ENCODE data around the gene AFAP1. TPM values are rescaled to one million over a fixed set of nuclear protein-coding genes. Genes with fewer than 3 reads are reported as not detected.
A peak's percentile ranks its signal among the peaks of the same experiment; 100 is the strongest.

Gene AFAP1
- total RNA-seq, 1 experiment from 2014 or later = 11.3 TPM

DNA sequence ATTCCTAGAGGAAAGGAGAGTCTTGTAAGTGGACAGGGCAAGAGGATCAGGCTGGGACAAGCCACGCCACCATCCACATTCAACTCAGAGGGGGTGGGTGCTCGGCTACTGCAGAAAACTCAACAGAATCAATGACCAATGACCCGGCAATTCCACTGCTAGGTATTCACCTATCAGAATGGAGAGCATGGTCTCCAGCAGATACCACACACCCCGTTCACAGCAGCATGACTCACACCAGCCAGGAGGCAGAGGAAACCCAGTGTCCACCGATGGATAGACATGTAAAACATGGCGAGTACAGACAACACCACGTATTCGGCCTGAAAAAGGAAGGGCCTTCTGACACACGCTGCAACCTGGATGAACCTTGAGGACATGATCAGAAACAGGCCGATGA, 175.9 kb downstream of the AFAP1 start:
- no peak for DNase-seq
- no peaks in the 10 kb centered on the region; the same call in none of the 2 replicates for H3K36me3 ChIP-seq (replicated peaks; ENCODE audit: control insufficient read depth, insufficient read depth, low read length)
- no peaks in the 10 kb centered on the region for H3K27me3 ChIP-seq (ENCODE audit: control insufficient read depth, insufficient read depth, low read length)
- no peak overlapping the region for H3K4me3 ChIP-seq (ENCODE audit: insufficient read depth, low read depth, low read length)

DNA sequence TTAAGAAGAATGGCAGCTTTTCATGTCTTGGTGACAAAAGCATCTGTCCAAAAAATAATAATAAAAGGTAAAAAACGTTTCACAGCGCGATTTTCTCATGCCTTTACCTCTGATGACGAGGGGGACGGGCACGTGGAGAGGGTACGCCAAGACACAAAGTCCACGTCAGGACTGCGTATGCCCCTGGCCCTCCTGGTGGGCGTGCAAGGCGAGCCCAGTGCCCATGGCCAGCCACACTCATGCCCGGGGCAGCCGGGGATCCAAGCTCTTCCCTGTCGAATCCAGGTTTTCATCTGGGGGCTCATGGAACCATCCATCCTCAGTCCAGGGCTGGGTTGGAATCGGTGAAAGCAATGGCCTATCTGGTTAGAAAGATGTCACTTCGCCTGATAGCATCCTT, 176.6 kb downstream of the AFAP1 start:
- Histone ChIP-seq H3K4me3 (ENCODE audit: insufficient read depth, low read depth, low read length) (no peak overlapping the region), H3K27me3 (ENCODE audit: control insufficient read depth, insufficient read depth, low read length) (no peaks in the 10 kb centered on the region), H3K36me3 (replicated peaks; ENCODE audit: control insufficient read depth, insufficient read depth, low read length) (no peaks in the 10 kb centered on the region; the same call in none of the 2 replicates)
- no peak for DNase-seq

GRCh38 chr4:7762376-7763030, 177.2 kb downstream of the AFAP1 start:
- H3K27me3 ChIP-seq (ENCODE audit: control insufficient read depth, insufficient read depth, low read length) = no peaks in the 10 kb centered on the region
- H3K36me3 ChIP-seq (replicated peaks; ENCODE audit: control insufficient read depth, insufficient read depth, low read length) = no peaks in the 10 kb centered on the region; the same call in none of the 2 replicates
- DNase-seq = no peak
- no peak overlapping the region for H3K4me3 ChIP-seq (ENCODE audit: insufficient read depth, low read depth, low read length)

DNA sequence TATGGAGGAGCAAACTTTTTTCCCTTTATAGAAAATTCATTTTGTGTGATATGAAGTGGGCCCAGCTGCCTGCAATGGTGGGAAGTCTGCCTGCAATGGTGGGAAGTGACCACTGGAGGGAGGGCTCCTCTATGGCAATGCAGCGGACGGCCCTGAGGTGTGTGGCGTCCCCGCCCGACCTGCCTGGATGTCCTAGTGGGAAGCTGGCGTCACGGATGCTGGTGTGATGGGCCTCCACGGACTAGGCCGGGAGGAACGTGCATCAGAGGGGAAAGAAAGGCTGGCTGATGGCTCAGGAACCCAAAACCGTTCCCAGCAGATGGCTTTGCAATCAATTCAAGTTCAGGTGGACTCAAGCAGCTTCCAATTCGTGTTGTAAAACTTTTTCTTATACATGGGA, 177.9 kb downstream of the AFAP1 start:
- Histone ChIP-seq H3K27me3 (ENCODE audit: control insufficient read depth, insufficient read depth, low read length) (no peaks in the 10 kb centered on the region), H3K4me3 (ENCODE audit: insufficient read depth, low read depth, low read length) (no peak overlapping the region), H3K36me3 (replicated peaks; ENCODE audit: control insufficient read depth, insufficient read depth, low read length) (no peaks in the 10 kb centered on the region; the same call in none of the 2 replicates)
- DNase-seq = peak; percentile 94

GRCh38 chr4:7761312-7761711, 178.3 kb downstream of the AFAP1 start:
- no peaks in the 10 kb centered on the region; the same call in none of the 2 replicates for H3K36me3 ChIP-seq (replicated peaks; ENCODE audit: control insufficient read depth, insufficient read depth, low read length)
- H3K4me3 ChIP-seq (ENCODE audit: insufficient read depth, low read depth, low read length) = no peak overlapping the region
- no peaks in the 10 kb centered on the region for H3K27me3 ChIP-seq (ENCODE audit: control insufficient read depth, insufficient read depth, low read length)
- DNase-seq = no peak

GRCh38 chr4:7760706-7761105, 179.0 kb downstream of the AFAP1 start:
- no peaks in the 10 kb centered on the region for H3K27me3 ChIP-seq (ENCODE audit: control insufficient read depth, insufficient read depth, low read length)
- no peaks in the 10 kb centered on the region; the same call in none of the 2 replicates for H3K36me3 ChIP-seq (replicated peaks; ENCODE audit: control insufficient read depth, insufficient read depth, low read length)
- no peak for DNase-seq
- H3K4me3 ChIP-seq (ENCODE audit: insufficient read depth, low read depth, low read length) = no peak overlapping the region

- no peaks in the 10 kb centered on the region for H3K27me3 ChIP-seq (ENCODE audit: control insufficient read depth, insufficient read depth, low read length)
- no peak overlapping the region for H3K4me3 ChIP-seq (ENCODE audit: insufficient read depth, low read depth, low read length)
- H3K36me3 ChIP-seq (replicated peaks; ENCODE audit: control insufficient read depth, insufficient read depth, low read length) = no peaks in the 10 kb centered on the region; the same call in none of the 2 replicates
- no peak for DNase-seq
Measured at GRCh38 chr4:7760228-7760627, 179.4 kb downstream of the AFAP1 start.

DNA sequence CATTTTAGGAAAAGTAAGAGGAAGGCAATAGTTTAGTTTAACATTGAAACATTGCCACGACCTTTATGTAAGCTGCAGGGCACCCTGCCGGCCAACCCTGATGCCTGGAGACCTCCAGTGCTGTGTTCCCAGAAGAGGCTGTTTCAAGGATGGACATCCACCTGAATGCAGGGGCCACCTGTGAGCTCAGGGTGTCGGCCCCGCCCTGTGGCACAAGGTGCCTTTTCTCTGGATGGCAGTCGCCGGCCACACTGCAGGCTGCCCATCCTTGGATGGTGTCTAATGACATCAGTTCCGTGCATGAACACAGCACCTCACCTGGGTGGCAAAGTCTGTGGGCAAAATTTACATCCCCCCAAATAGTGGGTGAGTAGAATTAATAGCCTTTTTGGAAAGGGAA, 180.0 kb downstream of the AFAP1 start:
- no peaks in the 10 kb centered on the region for H3K27me3 ChIP-seq (ENCODE audit: control insufficient read depth, insufficient read depth, low read length)
- DNase-seq = no peak
- no peak overlapping the region for H3K4me3 ChIP-seq (ENCODE audit: insufficient read depth, low read depth, low read length)
- no peaks in the 10 kb centered on the region; the same call in none of the 2 replicates for H3K36me3 ChIP-seq (replicated peaks; ENCODE audit: control insufficient read depth, insufficient read depth, low read length)

GRCh38 chr4:7759216-7759615, 180.4 kb downstream of the AFAP1 start:
- H3K27me3 ChIP-seq (ENCODE audit: control insufficient read depth, insufficient read depth, low read length) = no peaks in the 10 kb centered on the region
- no peaks in the 10 kb centered on the region; the same call in none of the 2 replicates for H3K36me3 ChIP-seq (replicated peaks; ENCODE audit: control insufficient read depth, insufficient read depth, low read length)

GRCh38 chr4:7758476-7758875, 181.2 kb downstream of the AFAP1 start:
- Histone ChIP-seq H3K4me3 (ENCODE audit: insufficient read depth, low read depth, low read length) (no peak overlapping the region), H3K36me3 (replicated peaks; ENCODE audit: control insufficient read depth, insufficient read depth, low read length) (no peaks in the 10 kb centered on the region; the same call in none of the 2 replicates), H3K27me3 (ENCODE audit: control insufficient read depth, insufficient read depth, low read length) (no peaks in the 10 kb centered on the region)
- DNase-seq = no peak

More at GRCh38 chr4:7759216-7759615, 180.4 kb downstream of the AFAP1 start:
- no peak for DNase-seq
- H3K4me3 ChIP-seq (ENCODE audit: insufficient read depth, low read depth, low read length) = no peak overlapping the region

GRCh38 chr4:7757501-7758471, 181.9 kb downstream of the AFAP1 start:
- no peak for DNase-seq
- Histone ChIP-seq H3K4me3 (ENCODE audit: insufficient read depth, low read depth, low read length) (no peak overlapping the region), H3K36me3 (replicated peaks; ENCODE audit: control insufficient read depth, insufficient read depth, low read length) (no peaks in the 10 kb centered on the region; the same call in none of the 2 replicates), H3K27me3 (ENCODE audit: control insufficient read depth, insufficient read depth, low read length) (no peaks in the 10 kb centered on the region)

GRCh38 chr4:7756561-7757355, 182.9 kb downstream of the AFAP1 start:
- no peaks in the 10 kb centered on the region; the same call in none of the 2 replicates for H3K36me3 ChIP-seq (replicated peaks; ENCODE audit: control insufficient read depth, insufficient read depth, low read length)
- H3K27me3 ChIP-seq (ENCODE audit: control insufficient read depth, insufficient read depth, low read length) = no peaks in the 10 kb centered on the region

DNA sequence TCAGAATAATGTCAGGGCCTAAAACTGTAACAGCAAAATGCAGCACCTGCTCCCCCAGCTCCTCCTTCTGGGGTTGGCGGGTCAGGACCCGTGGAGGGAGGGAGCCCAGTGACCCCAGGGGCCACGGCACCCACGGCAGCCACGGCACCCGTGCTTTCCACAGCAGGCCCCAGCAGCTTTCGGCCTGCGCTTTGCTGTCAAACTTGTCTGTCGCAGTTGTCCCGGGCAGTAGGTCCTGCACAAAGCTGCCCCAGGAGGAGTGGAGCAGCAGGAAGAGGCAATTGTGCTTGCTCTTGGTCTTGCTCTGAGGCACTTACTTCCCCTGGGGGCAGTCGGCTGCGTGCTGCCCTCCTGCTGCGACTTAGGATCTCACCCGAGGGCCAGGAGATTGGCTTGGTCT, 183.6 kb downstream of the AFAP1 start:
- Histone ChIP-seq H3K27me3 (ENCODE audit: control insufficient read depth, insufficient read depth, low read length) (no peaks in the 10 kb centered on the region), H3K36me3 (replicated peaks; ENCODE audit: control insufficient read depth, insufficient read depth, low read length) (no peaks in the 10 kb centered on the region), H3K4me3 (ENCODE audit: insufficient read depth, low read depth, low read length) (no peak overlapping the region)
- no peak for DNase-seq

More at GRCh38 chr4:7756561-7757355, 182.9 kb downstream of the AFAP1 start:
- H3K4me3 ChIP-seq (ENCODE audit: insufficient read depth, low read depth, low read length) = no peak overlapping the region
- DNase-seq = no peak

DNA sequence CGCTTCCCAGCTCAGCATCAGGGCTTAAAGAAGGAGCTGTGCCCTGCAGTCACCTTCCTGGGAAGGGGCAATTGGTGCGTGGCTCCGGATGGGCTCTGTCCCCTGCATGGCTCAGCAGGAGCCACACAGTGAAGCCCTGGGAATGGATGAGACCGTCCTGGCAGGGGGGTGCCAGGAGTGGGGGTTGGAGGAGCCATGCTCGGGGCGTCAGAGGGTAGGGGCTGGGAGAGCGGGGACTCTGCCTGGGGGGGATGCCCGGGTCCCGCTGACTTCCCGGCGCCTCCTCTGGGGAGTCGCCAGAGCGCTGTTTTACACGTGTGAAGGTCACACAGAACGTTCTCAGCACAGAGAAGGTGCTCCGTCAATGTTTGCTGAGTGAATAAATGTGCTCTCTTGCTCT, 184.1 kb downstream of the AFAP1 start:
- Histone ChIP-seq H3K36me3 (replicated peaks; ENCODE audit: control insufficient read depth, insufficient read depth, low read length) (no peaks in the 10 kb centered on the region), H3K4me3 (ENCODE audit: insufficient read depth, low read depth, low read length) (no peak overlapping the region)
- DNase-seq = no peak

More for the DNA sequence above, 184.1 kb downstream of the AFAP1 start:
- no peaks in the 10 kb centered on the region for H3K27me3 ChIP-seq (ENCODE audit: control insufficient read depth, insufficient read depth, low read length)
